ENCODE results near the gene HSPH1.

HSPH1 gene

DNA sequence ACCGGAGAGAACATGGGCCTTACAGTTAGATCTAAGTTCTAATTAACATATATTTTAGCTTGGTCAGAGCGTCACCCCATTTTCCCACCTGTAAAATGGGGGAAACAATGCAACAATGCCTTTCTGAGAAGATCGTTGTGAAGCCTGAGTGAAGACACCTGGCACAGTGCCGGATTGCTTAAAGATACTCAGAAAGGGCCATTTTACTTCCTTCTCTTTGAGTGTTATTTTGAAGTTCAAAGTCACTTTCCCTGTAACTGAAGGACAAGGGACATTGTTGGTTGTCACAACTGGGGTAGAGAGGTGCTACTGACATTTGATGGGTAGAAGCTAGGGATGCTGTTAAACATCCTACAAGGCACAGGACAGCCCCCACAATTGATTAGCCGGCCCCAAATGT lies 28.1 kb downstream of the HSPH1 start:
- H3K4me3 ChIP-seq (ENCODE audit: low read depth, low read length): no peak overlapping the region

DNA sequence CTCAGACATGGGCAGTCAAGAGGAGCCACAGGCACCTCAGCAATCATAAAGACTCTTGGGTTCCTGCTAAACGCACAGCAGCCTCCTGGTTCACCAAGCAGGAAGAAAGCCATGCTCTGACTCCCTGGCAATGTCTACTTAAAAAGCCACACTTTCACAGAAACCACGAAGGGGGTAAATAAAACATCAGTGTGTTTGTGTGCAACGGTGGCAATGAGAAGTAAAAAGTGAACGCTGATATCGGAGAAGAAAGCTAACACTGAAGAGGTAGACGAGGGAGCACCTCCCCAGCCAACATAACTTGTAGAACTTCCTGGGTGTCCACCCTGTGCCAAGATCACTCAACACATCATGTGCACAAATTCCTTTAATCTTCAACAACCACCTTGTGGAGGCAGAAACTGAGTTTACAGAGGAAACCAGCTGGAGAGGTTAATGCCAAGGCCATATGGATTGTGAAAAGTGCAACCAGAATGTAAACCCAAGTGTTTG lies 30.2 kb downstream of the HSPH1 start:
- H3K4me3 ChIP-seq (ENCODE audit: low read depth, low read length): no peak overlapping the region

DNA sequence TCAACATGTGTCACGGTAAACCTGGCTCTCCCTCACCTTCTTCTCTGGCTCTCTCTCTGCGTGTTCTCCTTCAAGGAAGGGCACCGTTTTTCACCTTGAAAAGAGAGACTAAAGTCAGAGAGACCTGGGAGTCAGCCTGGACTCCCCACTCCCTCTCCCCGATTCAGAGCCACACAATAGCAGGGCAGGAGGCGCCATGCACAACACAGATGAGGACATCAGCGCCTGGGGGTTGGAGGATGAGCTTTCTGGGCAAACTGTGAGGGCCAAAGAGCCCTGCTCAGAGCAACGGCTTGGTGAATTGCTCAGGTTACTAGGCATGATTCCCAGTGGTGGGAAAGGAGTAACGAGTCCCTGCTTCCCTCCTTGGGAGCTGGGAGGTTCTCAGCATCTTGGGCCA lies 32.3 kb downstream of the HSPH1 start:
- no peak overlapping the region for H3K4me3 ChIP-seq (ENCODE audit: low read depth, low read length)

DNA sequence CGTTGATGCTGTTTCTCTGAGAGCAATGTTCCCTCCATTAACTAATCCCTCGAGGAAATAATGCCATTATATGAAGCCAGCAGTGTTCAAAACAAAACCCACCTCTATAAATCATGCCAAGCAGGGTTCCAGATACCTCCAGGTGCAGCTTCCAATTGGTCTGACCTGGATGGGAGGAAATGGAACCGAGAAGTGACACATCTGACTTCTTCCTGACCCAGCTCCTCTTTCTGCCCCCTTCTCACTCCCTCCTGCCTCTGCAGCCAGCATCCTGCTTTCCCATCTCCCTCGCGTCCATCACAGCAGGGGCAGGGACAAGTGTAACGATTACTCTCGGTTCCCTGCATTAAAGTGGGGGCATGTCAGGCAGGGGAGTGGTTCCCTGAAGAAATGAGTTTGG lies 37.5 kb downstream of the HSPH1 start:
- H3K4me3 ChIP-seq (ENCODE audit: low read depth, low read length): no peak overlapping the region

DNA sequence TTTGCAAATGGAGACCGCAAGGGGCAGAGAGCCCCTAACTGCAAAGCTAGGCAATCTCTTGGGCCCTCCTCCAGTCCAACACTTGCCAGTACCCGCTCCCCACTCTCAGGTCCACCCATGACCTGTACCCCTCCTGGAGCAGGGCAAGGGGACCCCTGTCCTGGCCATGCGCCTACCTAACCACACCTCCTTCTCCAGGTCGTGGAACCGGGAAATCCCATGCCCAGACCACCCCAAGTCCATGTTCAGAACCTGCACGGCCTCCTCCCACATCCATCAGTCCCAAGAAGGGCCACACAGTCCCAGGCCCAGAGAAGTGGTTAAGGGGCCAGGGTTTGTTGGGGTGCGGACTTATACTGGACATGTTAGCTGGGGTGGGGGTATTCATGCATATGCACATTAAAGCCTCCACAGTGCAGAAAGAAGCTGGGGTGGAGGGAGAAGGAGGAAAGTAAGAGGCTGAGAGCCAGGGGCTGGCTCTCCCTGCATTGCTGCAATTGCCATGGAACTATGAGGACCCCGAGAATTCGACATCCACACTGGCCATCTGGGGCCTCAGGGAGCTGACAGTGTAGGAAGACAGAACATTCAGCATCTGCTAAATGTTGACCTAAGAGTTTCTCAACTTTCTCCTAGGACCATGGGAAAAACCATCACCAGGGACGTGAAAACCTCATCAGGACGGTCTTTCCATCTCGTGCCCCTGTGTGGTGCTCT lies 39.0 kb downstream of the HSPH1 start:
- H3K4me3 ChIP-seq (ENCODE audit: low read depth, low read length): no peak overlapping the region

DNA sequence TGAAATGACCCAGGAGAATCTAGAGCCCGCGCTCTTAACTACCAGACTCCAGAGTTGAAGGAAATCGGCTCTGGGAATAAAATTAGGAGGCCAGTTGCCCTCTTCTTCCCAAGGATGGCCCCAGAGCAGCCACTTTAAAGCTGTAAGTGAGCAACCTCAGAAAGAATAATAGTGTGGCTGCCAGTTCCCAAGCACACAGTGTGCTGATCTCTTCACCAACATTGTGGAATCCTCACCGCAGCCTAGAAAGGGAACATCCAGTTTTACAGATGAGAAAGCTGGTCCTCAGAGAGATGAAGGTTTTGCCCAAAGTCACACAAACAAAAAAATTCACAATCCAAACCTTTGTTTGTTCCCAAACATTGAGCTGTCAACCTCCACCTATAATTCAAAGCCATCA lies 39.6 kb downstream of the HSPH1 start:
- H3K4me3 ChIP-seq (ENCODE audit: low read depth, low read length): no peak overlapping the region

DNA sequence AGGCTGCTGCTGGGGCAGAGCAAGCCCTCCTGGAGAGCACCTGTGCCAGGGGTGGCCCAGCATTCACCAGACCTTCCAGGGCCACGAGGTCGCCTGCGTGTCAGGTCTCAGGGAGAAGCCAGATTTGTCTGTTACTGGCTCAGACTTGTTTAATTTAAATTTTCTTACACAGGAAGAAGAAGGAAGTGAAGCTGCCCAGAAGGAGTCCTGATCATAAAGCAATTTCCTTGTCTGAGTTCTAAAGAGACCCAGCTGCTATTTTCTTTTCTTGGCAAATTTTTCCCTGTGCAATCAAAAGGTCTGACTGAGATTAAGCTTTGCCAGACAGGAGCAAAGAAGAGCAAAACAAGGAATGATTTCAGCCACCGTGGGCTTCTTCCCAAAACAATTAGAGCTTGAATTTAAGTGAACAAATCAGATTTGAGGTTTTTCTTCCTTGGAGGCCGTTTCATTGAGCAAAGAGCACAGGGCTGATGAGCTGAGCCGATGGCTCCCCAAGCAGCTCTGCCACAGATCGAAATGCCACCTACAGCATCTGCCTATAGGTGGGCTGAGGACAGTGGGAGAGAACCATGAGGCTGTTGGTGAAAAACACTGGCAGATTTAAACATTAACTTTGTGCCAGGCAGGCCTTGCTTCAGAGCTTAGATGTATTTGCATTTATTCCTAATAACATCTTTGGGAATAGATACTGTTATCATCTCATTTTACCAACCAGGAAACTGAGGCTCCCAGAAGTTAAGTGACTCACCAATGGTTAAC lies 40.1 kb downstream of the HSPH1 start:
- H3K4me3 ChIP-seq (ENCODE audit: low read depth, low read length): no peak overlapping the region

DNA sequence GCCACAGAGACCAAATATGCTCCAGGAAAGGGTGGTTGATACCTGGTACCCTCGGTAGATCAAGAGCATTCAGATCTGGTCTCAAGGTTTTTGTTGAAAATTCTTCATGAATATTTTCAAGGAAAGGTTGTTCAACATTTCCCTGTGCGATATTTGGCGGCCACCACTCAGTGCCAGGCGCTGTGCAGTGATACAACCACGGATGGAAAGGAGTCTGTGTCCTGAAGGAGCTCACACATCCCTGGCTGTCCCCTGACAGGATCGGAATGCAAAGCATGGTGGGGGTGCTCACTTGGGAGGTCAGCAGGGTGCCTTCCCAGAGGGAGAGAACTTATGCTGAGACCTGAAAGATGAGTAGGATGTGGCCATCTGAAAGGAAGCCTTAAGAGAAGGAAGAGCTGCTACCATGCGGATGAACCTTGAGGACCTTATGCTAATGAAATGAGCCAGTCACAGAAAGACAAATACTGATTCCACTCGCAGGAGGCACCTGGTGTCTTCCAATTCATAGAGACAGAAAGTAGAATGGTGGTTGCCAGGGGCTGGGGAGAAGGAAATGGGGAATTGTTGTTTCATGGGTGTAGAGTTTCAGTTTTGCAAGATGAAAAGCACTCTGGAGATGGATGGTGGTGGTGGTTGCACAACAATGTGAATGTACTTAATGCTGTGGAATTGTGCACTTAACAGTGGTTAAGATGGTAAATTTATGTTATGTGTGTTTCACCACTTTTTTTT lies 41.6 kb downstream of the HSPH1 start:
- no peak overlapping the region for H3K4me3 ChIP-seq (ENCODE audit: low read depth, low read length)

DNA sequence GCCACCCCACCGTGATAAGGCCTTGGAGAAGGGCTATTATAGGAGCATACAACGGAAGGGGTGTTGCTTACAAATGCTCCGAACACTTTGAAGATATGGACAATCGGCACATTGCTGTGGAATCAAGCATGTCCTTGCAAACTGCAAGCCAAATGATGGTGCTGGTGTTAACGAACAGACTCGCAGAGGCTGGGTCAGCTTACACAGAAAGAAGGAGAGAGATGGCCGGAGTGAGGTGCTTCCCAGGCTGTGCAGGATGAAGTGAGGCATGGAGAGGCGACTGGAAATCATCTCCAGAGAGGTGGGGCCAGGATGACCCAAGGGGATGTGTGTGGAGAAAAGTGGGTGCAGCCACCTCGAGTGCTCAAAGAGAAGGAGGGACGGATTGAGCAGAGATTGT lies 42.2 kb downstream of the HSPH1 start:
- no peak overlapping the region for H3K4me3 ChIP-seq (ENCODE audit: low read depth, low read length)

DNA sequence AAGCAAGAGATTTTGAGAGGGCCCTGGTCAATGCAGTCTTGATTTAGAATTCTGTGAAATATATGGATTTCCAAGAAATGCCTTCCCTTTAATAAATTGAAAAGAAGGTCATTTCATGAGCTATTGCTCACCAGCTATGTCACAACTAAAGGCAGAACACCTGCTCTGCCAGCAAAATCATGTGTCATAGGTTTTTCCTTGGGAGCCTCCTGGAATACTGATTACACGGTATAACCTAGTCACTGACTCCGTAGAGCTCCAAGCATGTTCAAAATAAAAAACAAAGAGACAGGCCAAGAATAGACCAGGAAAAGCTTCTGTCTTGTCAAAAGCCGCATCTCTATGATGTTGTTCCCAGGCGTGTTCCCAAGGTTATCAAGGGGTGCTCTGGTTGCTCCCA lies 45.5 kb downstream of the HSPH1 start:
- no peak overlapping the region for H3K4me3 ChIP-seq (ENCODE audit: low read depth, low read length)

DNA sequence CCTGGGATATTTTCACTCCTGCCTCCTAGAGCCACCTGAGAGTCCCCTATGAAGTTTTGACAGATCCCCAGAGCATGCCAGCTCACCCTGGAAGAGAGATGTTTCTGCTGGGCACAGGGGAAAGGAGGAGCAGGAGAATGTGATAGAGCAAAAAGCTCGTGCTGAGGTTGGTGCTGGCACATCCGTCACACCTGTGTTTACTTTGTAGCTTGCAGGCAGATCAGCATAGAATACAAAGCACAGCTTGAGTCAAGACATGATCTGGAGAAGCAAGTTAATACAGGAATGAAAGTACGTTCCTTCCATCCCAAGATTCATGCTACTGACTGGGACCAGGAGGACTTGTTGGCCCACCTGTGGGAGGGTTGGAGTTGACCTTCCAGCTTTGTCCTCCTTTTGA lies 46.1 kb downstream of the HSPH1 start:
- H3K4me3 ChIP-seq (ENCODE audit: low read depth, low read length): no peak overlapping the region

DNA sequence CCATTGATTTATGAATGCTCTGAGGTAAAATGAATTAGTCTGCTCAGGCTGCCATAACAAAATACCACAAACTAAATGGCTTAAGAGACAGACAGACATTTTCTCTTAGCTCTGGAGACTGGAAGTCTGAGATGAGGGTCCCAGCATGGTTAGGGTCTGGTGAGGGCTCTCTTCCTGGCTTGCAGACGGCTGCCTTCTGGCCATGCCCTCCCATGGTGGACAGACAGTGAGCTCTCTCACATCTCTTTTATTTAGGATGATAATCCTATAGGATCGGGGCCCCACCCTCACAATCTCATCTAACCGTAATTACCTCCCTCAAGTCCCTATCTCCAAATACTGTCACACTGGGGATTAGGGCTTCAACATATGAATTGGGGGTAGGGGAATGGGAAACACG lies 47.1 kb downstream of the HSPH1 start:
- H3K4me3 ChIP-seq (ENCODE audit: low read depth, low read length): no peak overlapping the region

DNA sequence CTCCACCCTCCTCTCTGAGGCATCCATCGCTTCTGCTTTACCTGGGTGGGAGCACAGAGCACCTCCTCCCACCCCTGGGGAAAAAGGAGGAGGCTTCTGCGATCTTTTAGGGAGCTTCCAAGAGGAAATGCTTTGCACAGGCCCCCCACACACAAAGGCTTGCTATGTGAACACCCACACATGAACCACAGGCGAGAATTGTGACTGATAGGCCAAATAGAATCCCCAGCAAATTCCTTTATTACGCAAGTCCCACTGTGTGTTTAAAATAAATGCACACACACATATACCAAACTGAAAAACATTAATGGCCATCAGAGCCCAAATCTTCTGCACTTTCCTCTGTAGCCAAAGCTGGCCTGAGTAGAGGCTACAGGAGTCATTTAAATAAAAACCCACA lies 50.6 kb downstream of the HSPH1 start:
- no peak overlapping the region for H3K4me3 ChIP-seq (ENCODE audit: low read depth, low read length)

DNA sequence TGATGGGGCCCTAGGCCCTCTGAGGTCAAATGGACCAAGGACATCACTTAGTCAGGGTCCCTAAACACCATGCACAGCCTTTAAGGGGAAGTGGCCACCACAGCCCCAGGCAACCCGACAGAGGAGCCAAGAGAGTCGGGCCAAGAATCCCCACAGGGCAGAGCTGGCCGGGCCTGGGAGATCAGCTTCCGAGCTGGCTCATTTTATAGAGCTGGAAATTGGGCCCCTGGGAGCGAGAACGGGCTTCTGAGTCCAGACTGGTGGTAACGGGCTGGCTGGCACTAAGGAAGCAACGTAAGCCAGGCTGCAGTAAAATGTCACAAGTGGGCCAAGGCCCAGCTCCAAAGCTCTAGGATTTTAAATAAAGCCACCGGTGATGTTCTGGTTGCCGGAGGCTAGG lies 51.1 kb downstream of the HSPH1 start:
- H3K4me3 ChIP-seq (ENCODE audit: low read depth, low read length): no peak overlapping the region

DNA sequence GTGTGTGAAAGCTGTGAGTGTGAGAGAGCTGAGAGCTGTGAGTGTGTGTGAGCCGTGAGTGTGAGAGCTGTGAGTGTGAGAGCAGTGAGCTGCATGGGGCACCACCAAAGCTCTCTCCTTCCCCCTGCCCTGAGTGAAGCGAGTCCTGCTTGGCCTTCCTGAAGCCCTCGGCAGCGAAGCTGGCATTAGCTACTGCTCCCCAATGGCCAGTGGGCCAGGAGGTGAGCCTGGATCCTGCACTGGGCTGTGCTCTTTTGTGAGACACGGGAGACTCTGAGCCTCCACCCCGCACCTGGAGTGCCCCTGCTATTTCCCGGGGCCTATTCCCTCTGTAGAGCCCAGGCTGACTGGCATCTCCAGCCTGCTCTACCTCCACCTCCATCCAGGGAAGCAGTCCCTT lies 51.5 kb downstream of the HSPH1 start:
- no peak overlapping the region for H3K4me3 ChIP-seq (ENCODE audit: low read depth, low read length)

DNA sequence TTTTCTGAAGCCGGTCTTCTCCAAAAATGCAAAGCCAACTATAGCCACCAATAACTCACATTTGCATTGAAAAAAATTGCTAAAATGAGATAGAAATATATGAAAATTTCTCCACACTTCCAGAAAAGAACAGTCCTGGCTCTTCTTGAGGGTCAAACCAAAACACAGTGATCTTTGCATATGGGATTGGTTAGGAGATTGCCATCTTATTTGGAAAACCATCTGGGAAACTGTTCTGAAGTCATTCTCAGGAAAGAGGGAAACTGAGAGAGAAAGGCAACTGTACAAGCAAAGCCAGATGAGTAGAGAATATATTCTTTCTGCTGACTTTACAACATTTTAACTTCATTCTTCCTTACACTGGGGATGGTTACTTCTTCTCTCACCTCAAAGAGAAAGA lies 54.6 kb downstream of the HSPH1 start:
- no peak overlapping the region for H3K4me3 ChIP-seq (ENCODE audit: low read depth, low read length)

DNA sequence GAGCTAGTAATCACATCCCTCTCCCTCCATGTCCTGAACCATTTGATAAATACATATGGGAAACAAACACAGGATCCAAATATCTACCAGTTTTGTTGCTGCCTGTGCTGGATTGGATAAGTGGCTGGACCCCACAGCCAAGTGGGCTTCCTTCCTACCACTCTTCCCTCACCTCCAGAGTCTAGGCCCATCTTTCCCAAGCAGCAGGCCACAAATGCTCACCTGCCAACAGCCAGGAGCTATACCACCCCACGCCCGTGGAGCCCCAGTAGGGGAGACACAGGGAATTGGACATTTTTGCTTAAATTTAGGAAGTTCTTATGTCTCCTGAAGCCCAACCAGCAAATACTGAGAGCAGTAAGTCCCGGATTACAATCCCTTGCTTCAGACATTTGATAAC lies 55.8 kb downstream of the HSPH1 start:
- H3K4me3 ChIP-seq (ENCODE audit: low read depth, low read length): no peak overlapping the region

DNA sequence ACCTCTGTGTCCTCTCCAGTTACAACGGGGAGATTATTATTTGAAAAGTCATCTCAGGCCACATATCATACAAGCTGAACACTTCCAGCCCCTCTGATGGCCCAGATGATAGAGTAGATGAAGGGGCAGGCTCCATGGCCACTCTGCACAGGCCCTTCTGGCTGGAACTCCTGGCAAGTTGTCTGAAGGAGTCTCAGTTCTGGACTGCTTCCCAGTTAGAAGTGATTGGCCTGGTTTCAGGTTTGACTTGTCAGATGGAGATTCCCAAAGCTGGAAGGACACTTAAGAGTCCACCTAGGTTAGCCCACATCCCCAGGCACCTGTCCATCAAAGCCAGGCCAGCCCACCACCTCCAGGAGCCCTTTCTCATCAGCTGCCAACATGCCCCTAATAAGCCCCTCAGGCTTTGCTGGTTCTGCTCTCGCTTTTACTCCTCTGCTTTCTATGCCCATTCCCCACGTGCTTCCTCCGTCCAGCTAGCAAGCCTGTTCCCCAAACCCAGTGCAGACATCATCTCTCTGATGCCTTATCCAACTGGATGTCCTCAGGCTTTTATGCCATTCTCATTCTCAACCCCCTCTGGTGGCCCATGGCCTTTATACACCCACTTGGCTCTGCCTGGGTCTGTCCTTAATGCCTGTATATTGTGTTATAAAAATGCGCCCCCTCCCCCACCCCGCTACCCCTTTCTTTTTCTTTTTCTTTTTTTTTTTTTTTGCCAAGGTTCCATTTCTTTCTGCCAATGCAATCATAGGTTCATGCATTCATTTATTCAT lies 56.5 kb downstream of the HSPH1 start:
- no peak overlapping the region for H3K4me3 ChIP-seq (ENCODE audit: low read depth, low read length)

DNA sequence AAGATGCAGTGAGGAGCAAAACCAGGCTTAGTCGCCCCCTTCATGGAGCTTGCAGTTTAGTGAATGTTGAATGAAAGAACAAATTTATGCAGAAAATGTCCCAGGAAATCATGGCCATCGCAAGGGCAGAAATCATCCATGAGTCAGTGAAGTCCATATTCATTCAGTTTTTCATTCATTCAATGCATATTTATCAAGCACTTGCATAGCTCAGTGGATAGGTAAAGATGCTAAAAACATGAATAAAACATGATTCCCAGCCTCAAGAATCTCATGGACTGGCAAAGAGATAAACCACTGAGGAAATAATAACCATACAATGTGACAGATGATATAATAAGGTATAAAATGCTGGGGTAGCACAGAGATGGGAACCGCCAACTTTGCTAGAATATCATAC lies 58.8 kb downstream of the HSPH1 start:
- H3K4me3 ChIP-seq (ENCODE audit: low read depth, low read length): no peak overlapping the region

DNA sequence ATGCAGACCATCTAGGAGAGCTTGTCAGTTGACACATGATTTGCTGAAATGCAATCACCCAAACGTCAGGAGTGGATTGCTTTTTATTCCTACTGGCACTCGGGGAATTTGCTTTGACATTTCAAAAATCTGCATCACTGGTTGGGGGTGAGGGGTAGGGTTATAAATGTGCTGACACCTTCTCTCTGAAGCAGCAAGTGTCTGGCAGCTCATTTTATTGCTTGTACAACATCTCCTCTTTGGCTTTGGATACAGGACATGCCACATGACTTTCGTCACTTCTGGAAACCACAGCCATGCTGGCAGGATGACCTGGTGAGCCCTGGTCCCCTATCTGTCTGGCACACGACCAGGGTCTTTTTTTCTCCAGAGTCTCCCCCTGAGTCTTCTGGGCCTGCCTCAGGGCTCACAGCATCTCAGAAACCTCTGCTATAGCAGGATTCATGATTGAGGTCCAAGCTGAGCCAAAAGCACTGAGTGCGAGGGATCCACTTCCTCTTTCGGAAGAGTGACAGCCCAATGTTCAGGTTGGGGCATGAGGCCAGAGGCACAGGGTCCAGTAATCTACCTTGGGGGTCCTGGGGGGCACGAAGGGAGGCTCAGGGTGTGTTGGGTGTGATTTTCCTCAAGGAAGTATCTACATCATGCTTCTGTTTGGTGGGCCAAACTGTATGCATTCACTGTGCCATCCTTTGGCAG lies 60.1 kb downstream of the HSPH1 start:
- H3K4me3 ChIP-seq (ENCODE audit: low read depth, low read length): no peak overlapping the region

DNA sequence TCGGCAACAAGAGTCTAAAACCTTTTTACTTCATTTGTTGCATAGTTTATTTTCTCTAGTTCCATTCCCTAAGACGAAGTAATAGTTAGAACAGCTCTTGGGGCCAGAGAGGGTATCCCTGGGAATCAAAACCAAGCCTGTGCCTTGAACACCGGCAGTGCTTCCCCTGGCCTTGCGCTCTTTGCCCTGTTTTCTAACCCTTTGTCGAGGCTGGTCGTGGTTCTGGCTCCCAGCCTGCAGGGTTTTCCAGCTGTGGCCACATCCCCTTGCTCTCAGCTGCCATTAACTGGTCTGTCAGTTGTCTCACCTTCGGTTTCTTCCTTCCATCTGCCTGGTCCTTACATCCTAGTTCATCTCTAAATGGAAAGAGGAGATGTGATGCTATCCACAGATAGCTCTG lies 61.0 kb downstream of the HSPH1 start:
- H3K4me3 ChIP-seq (ENCODE audit: low read depth, low read length): no peak overlapping the region
